HS-27A (cell line): ENCODE results near the gene OTOS.

Source experiments
- DNase-seq: peaks from one replicate; pipeline ENCODE4 v3.0.0-alpha.2; 2012; ENCODE audit warnings: low read depth, missing footprints

Gene OTOS

DNA sequence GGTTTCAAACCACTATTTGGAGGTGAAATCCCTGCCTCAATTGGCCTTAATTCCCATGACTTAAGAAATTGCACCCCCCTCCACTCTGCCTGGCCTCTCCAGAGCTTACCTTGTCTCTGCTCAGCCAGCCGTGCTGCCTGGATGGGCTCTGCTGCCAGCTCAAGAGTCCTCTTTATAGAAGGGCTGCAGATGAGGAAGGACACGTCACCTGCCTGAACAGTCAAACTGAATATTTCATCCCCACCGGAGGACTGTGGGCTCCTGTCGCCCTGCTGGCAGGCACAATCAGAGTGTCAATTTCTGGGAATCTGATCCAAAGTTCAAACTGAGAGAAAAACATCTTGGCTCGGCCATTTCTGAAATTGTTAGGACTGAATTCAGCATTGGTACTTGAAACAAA lies at the start of gene OTOS:
OTOS (minus strand) TSS at position 148 of the 400 bp plus-strand sequence. CDS start 332 bp downstream, outside the sequence.
- DNase-seq, result no peak

DNA sequence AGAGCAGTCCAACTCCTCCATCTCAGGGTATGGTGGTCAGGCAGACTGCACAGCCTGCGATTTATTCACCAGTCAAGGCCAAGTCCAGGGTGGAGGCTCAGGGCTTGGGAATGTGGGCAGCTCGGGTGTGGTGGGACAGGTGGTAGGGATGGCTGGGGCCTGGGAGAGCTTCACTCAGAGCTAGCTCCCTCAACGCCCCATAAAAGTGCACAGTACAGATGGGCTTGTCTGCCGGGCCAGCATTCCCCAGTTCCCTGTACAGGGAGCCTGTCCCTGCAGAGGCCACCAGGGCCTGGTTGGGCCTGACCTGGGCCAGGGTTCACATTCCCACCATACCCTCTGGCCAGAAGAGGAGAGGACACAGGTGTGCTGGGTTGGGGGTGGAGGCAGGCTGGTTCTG lies 49.2 kb upstream of the OTOS start:
- no peak for DNase-seq

DNA sequence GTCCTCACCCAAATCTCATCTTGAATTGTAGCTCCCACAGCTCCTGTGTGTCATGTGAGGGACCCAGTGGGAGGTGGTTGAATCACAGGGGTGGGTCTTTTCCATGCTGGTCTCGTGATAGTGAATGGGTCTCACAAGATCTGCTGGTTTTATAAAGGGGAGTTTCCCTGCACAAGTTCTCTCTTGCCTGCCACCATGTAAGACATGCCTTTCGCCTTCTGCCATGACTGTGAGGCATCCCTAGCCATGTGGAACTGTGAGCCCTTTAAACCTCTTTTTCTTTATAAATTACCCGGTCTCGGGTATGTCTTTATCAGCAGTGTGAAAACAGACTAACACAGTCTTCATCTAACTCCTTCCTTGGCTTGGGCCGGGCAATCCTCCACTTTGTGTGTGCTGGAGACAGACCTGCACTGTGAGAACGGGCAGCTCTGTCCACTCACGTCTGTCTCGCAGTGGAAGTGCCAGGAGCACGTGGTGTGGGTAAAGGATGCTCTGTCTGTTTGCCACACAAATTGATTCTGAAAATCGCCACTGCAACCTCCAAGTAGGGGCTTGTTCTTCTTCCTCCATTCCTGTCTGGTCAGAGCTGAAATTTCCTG lies 47.6 kb upstream of the OTOS start:
- no peak for DNase-seq

DNA sequence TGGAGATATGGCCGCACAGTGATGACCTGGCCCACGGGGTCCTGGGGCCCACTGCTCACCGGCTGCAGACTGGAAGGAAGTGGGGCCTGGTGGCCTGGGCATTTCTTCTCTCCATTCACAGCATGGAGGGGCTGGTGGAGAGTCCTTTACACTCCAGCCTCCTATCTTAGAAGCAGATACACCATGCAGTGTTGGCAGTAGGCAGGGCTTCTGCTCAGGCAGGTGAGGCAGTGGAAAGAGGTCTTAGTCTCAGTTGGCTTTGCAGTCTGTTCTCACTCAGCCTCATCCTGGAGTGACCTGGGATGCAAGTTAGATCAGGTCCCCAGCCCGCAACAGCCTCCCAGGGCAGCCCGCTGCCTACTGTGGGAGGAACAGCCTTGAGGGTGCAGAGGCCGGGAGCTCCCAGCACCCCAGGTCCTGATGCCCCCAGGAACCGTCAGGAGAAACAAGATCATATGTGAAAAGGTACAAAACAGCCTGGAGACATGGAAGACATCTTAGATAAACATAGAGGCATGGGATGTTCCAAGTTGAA lies 45.8 kb upstream of the OTOS start:
- no peak for DNase-seq

DNA sequence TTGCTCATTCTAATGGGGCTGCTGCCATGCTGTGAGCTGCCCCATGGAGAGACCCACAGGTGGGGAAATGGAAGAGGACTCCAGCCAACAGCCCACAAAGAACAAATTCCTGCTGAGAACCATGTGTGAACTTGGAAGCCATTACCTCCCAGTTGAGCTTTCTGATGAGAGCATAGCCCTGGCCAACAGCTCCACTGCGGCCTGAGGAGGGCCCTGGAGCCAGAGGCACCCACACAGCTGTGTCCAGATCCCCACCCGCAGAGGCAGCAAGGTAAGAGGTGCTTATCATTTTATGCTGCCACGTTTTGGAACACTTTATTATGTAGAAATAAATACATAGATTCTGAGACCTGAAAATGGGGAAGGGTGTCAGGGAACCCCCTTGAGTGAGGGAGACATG lies 44.2 kb upstream of the OTOS start:
- DNase-seq, result no peak

DNA sequence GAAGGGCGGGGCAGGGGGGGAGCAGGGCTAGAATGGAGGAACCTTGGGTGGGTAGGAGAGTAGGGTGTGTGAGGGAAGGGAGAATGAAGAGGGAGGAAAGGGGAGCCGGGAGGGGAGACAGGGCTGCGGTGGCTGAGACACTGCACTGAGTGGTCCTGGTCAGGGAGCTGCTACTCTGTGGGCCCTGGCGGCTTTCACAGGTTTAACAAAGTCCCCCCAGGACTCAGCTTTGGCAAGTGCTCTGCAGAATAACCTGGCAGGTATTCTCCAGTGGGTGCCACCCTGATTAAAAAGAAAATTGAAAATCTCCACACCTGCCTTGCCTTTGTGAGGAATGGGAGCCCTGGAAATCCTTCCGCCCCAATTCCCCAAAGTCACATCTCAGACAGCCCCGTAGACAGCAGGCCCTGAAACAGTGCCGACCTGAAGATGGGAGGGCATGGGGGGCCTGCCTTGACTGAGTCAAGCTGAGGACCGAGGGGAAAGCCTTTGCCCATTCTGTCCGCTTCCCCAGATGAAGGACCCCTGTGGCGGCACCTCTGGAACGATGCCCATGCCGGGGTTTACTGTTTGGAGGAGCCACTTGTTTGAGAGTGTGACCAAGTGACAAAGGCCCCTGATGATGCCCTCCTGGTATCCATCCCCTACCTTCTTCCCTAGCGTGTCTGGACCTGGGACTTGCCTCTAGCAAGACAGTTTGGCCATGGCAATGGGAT lies 43.6 kb upstream of the OTOS start:
- no peak for DNase-seq

DNA sequence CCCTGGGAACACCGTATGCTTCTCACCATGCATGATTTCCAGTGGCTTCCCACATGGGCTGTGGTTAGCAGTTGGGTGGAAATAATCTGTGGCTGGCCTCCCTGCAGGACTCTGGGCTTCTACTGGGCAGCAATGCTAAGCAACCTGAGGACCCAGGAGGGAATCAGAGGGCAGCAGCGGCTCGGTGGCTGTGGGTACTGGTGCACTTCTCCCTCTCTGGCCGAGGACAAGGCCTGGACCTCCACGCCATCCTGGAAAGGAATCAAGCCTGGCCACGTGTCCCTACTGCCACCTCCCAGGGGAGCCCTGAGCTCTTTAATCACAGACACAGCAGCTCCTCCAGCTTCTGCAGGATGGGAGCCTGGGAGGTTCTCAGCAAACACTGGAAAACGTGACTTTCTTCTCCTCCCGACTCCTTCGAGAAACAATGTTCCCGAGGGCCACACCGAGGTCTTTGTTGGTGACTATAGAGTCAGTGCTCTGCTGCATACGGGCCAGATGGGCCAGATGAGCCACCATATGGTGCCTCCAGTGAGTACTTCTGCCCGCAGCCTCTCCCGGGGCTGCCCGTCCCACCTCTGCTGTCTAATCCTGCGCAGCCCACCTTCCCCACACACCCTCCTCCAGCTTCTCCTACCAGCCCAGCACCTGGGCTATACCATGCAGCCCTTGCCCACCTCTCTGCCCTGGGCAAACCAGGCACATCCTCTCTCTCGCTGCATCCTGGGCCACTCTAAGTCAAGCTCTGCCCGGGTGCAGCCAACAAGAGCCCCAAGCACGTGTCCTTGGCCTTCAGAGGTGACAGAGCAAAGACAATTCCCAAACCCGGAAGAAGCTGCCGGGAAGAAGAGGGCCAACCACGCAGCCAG lies 42.8 kb upstream of the OTOS start:
- DNase-seq, result no peak

DNA sequence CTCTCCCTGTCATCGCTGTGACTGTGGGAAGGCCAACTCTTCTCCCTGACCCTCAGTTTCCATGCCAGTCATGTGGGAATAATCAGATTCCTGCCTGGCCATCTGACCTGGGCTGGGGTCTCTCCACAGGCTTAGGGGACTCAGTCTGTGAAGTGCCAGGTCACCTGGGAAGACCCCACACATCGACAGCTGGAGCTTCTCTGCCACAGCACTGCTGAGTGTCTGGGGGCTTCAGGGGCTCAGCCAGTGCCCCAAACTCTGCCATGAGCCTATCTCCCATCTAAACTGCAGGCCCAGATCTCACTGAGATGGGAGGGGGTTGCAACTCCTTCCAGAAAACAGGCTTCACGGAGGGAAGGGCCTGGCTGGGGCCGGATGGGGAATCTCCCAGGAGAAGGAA lies 42.0 kb upstream of the OTOS start:
- DNase-seq, result no peak

DNA sequence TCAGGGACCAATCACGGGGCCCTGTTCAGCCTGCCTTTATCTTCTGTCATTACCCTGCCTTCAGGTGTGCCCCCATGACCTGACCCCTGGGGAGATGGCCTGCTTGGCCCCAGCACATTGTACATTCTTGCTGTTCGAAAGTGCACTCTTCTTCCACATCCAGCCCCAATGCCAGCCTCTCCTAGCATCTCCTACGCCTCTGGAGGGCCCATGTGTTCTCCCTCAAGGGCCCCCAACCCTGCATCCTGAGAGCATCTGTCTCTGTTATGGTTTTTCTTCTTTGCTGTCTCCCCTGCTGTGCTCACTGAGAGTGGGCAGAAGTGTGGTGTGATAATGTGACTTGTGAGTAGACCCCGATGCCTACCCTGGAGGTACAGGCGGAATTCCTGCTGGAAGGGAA lies 41.5 kb upstream of the OTOS start:
- no peak for DNase-seq

DNA sequence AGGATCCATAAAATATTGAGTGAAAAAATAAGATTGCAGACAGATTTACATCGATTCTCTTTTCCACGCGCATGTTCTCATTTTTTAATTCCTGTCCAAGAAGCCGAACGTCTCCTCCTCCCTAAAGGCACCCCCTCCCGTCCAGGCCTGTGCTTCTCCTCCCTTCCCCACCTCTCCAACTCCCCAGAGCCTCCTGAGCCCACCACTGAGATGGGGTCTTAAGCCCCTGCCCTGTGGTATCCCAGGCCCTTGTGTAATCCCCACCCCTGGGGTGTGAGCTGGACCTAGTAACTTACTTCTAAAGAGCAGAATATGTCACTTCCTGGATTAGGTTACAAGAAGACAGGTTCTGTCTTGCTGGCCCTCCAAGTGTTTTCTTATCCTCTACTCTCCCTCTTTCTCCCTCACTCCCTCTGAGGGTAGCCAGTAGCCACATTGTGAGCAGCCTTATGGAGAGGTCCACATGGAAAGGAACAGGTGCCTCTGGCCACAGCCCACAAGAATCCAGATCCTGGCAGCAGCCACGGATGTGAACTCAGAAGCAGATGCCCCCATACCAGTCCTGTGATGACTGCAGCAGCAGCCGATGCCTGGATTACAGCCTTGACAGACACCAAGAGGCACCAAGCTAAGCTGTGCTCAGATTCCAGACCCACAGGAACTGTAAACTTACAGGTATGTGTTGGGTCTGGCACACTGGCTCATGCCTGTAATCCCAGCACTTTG lies 39.6 kb upstream of the OTOS start:
- no peak for DNase-seq

DNA sequence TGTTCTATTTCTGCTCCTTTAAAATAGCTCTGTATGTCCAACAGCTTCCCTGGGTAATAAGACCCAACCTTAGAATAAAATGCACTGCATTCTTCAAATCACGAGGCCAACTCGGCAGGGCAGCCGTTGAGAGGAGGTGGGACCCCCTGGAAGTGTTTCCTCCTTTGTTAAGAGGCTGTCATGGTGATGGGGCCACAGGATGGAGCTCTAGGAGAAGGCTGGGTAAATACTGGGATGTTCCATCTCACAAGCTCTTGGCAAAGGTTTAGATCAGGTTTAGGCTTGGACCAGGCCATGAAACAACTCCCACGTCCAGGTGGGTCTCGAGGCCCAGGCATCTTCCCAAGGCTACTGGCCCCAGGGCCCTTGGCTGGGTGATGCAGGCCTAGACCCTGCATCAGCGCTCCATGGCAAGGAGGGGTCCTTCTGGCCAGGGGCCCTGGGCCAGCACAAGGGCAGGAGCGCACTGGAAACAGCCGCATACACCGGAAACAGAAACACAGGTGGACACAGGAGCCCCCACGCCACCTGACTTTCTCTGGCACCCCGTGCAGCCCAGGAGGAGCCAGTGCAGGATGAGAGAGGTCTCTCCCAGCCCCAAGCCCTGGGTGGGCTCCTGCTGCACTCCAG lies 38.8 kb upstream of the OTOS start:
- no peak for DNase-seq

DNA sequence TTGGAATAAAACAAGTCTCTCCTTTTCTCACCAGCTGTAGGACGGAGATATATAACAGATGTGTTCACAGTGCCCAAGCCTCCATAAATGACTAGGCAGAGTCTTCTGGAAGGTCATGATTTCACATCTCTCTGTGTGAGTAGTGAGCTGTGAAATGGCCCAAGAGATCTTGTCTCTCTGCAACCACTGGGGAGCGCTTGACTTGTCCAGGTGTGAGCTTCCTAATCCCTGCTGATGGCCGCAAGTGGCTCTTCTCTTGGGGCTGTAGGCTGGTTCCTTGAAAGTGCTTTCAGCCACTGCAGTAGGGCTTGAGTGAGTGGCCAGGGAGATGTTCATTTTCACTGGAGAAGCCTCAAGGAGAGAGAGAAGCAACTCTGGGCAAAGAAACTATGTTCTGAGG lies 38.1 kb upstream of the OTOS start:
- DNase-seq, result no peak

DNA sequence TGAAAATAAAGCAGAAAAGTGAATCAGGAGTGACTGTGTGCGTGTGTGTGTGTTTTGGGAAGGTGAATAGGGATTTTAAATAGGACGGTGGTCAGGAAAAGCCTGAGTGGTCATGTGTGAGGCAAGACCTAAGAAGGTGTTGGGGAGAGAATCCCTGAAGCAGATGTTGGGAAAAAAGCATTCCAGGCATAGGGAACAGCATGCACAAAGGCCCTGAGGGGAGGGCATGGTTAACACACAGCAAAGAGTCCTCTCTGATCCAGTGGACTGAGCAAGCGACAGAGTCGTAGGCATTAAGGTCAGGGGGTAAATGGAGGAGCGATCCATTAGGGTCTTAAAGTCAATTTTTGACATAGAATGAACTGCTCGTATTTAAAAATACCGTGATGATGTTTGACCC lies 34.0 kb upstream of the OTOS start:
- no peak for DNase-seq

DNA sequence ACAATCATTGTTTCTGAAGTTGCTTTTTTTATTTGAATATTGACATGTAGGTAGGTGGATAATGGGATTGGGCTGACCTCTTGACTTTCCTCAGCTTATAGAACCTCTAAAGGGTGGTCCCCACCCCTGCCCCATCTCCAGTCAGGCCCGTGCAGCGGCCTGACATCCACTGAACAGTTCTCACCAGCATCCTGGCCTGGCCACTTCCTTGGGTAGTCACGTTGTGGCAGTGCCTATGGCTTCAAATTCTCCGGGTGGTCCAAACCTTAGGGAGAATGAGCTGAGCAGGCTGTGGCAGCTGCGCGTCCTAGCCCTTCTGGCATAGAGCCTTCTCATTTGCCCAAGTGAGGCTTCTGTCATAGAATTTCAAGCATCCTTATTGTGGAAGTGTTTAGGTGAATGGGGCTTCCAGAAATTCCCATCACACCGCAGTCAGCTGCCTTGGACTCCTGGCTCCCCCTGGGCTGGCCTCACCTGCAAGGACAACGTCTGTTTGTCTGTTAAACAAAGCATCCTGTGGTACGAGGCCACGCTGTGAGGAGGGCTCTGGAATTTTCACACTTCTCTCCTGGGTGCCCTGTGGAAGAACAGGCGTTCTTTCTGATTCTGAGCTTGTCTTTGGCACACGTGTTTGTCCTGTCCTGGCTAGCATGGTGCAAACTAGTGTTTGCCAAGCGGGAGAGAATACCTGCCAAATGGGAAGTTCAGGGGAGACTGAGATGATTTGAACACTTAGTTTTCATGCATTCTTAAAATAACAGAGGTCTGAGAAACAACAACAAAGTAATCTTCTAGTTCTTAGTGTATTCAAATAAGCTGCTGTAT lies 31.8 kb upstream of the OTOS start:
- DNase-seq, result no peak

DNA sequence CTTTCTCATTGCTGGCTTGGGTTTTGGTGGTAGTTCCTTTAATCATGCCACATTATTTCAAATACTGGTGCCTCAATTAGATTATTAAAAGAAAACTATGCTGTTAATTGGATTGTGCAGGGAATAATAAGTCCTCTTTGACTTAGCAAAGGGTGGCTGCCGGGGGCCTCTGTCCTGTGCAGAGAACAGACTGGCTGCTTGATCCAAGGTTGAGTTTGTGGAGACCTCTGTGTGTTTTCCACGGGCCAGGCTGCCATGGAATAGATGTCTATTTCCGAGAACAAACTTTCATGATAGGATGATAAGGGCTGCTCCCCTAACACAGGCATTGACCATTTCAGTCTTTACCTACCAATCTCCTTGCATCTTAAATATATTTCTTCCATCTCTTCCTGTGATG lies 30.4 kb upstream of the OTOS start:
- no peak for DNase-seq

DNA sequence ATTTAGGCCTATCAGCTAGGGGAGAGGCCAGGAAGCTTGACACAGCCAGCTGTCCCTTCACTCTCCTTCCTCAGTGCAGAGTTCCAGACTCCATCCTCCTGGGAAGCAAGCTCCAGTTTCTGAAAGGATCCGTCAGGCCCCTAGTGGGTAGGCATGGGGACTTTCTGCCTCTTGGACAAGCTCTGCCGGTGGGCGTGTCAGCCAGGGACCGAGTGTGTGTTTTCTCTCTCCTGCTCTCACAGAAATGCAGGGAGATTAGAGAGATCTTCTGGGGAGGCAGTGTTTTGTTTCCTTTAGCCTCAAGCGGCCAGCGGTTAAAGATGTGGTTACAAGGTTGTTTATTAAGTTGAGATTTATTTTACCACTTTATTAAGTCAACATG lies 29.9 kb upstream of the OTOS start:
- no peak for DNase-seq

DNA sequence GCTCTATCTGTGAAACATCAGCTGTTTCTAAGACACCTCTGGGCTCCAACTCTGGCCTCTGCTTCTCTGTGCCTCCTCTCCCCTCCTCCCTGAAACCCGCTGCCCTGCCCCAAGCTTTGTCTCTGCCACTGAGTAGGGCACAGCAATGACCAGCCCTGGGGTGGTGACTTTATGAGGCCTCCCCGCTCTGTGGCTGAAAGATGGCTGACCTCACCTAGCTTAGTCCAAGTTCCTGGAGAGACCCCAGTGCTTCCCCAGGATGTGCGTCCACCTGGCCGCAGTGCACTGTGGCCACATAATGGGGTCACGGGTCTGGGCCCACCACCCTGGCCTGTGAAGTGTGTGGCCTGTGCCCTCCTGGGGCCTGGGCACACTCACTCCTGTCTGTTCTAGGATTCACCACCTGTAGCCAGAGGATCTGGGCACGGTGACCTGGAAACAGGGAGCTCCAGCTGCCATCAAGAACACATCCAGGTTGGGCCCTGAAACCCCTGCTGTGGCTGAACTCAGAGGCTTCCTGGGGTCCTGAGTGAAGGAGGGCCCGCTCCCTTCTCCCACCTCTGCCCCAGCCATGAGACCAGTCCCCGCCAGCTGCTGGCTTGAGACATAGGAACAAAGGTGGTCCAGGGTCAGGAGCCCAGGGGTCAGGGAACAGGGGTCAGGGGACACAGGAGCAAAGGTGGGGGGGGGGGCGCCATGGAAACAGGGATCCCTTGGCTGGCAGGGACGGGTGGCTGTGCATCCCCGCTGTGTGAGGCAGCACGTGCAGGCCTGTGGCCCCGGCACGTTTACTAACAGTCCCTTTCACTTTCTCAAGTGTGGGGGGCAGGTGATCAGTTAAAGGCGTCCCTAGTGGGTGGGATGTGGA lies 29.3 kb upstream of the OTOS start:
- DNase-seq, result no peak

DNA sequence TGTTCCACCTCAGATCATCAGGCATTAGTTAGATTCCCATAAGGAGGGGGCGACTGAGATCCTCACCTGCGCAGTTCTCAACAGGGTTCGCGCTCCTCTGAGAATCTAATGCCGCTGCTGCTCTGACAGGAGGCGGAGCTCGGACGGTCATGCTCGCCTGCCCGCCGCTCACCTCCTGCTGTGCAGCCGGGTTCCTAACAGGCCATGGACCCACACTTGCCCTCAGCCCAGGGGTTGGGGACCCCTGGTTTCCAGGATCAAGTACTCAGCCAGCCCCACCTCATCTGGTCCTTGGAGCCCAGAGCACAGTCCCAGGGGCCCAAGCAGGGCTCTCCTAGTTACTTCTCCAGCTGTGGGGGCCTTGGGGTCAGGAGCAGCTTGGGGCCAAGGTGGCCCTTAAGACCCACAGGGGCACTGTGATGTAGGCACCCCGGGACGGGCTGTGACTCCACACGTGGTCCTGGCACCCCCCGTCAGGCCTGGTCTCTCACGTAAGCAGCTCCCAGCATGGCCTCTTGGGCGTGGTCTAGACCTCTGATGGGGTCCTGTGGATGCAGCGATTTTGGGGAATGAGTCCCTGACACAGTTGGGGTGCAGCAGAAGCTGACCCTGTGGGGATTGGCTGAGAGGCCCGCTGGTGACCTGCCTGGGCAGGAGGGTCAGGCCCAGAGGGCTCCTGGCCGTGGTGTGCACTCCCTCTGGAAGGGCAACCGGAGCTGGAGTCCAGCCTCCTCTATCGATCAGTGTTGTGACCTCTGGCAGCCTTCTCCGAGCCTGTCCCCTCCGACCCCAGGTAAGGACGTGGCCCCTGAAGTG lies 28.3 kb upstream of the OTOS start:
- no peak for DNase-seq

DNA sequence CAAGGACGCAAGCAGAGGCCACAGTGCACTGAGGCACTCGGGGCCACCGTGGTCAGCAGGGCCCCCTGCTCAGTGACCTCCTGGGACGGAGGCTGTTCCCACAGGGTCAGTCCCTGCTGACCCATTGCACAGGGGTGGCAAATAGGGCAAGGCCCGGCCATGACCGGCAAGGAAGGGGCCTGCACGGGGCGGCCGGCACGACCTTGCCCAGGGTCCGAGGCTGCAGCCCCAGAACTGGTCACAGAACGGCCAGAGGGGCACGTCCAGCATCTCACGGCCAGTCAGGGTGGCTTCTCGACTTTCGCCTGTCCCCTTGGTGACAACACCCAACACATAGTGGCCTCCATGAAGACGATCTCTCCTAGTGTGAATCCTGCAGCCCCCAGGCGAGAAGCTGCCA lies 27.6 kb upstream of the OTOS start:
- no peak for DNase-seq
